ENCODE data around the gene CLCN2.

DNA sequence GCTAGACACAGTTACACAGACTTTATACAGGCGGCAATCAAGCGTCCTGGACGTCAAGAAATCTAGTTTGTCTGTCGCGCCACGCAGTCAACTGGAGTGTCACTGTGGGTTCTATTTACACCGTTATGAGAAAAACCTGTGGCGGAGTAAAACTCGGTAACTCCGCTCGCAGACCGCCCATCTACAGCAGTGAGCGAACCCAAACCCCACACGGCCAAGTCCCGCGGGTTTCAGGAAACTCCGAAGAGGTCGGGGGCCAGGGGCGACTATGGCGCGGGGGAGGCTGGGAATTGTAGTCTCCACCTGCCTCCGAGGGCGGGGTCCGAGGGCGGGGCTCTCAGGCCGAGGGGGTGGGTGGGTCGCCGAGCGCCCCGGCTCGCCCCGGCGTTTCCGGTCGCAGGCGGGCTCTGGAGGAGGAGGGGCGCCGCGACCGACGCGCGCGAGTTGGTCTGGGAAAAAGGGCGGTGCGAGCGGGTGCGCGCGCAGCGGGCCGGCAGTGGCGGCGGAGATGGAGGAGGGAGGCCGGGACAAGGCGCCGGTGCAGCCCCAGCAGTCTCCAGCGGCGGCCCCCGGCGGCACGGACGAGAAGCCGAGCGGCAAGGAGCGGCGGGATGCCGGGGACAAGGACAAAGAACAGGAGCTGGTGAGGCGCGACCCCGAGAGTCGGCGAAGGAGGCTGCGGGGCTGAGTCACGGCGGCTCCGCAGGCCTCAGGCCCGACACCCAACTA, 62.5 kb downstream of the CLCN2 start, which contains the start of gene PSMD2:
- TF ChIP-seq, protein P1, sequence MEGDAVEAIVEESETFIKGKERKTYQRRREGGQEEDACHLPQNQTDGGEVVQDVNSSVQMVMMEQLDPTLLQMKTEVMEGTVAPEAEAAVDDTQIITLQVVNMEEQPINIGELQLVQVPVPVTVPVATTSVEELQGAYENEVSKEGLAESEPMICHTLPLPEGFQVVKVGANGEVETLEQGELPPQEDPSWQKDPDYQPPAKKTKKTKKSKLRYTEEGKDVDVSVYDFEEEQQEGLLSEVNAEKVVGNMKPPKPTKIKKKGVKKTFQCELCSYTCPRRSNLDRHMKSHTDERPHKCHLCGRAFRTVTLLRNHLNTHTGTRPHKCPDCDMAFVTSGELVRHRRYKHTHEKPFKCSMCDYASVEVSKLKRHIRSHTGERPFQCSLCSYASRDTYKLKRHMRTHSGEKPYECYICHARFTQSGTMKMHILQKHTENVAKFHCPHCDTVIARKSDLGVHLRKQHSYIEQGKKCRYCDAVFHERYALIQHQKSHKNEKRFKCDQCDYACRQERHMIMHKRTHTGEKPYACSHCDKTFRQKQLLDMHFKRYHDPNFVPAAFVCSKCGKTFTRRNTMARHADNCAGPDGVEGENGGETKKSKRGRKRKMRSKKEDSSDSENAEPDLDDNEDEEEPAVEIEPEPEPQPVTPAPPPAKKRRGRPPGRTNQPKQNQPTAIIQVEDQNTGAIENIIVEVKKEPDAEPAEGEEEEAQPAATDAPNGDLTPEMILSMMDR (IDR thresholded peaks at IDR 0.05; ENCODE audit: low read depth, low read length) = no peak
- TF ChIP-seq, protein P2, sequence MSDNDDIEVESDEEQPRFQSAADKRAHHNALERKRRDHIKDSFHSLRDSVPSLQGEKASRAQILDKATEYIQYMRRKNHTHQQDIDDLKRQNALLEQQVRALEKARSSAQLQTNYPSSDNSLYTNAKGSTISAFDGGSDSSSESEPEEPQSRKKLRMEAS (IDR thresholded peaks at IDR 0.05; ENCODE audit: low read depth, low read length) = no peak

Data from NB4 (cell line).